ENCODE measurements around the gene VAV2. TPM values are rescaled to one million over a fixed set of nuclear protein-coding genes. Genes with fewer than 3 reads are reported as not detected.

The VAV2 gene
- total and polyA plus RNA-seq, 4 donors: 13.0 to 28.2 (median 16.3) TPM

- no peak for TF ChIP-seq CTCF (IDR thresholded peaks at IDR 0.05; ENCODE audit: control extremely low read depth, extremely low read depth)
- DNase-seq (no peak), ATAC-seq (ENCODE audit: insufficient read depth, low FRiP score) (no peak)
- no peaks in the 10 kb centered on the region for H3K27me3 ChIP-seq (ENCODE audit: control insufficient read depth in 3 of 3, insufficient read depth in 3 of 3, low read length in 2 of 3)
- H3K9me3 ChIP-seq (ENCODE audit: control insufficient read depth in 4 of 4, insufficient read depth in 3 of 4, low read length in 3 of 4): peaks cover 0 to 9% (median 0%) of the 10 kb centered on the region in 4 donors
- no peak overlapping the region for H3K9ac ChIP-seq (ENCODE audit: insufficient read depth in 1 of 2, low read length in 2 of 2)
- H3K36me3 ChIP-seq (ENCODE audit: control insufficient read depth in 4 of 4, insufficient read depth in 4 of 4, low read length in 4 of 4): no peaks in the 10 kb centered on the region
- peaks cover 0 to 22% (median 13%) of the 10 kb centered on the region in 5 donors for H3K4me1 ChIP-seq (ENCODE audit: control insufficient read depth in 5 of 5, insufficient read depth in 5 of 5, low read length in 5 of 5)
- 94 to 96% methylated on average over 17 of the region's 17 CpGs for WGBS, 2 donors
- H3K27ac ChIP-seq (ENCODE audit: low read depth in 1 of 2, low read length in 1 of 2): no peak overlapping the region
- no peak overlapping the region for H3K4me3 ChIP-seq
Measured at GRCh38 chr9:133866946-133867345, 125.2 kb downstream of the VAV2 start.

GRCh38 chr9:133864011-133864410 lies 128.1 kb downstream of the VAV2 start:
- ATAC-seq (ENCODE audit: insufficient read depth, low FRiP score): no peak
- H3K9me3 ChIP-seq (ENCODE audit: control insufficient read depth in 4 of 4, insufficient read depth in 3 of 4, low read length in 3 of 4): peaks cover 0 to 9% (median 0%) of the 10 kb centered on the region in 4 donors
- peak overlapping the region in 1 of 2 donors; percentile 43 for H3K27ac ChIP-seq (ENCODE audit: low read depth in 1 of 2, low read length in 1 of 2)
- peak in 1 of 3 donors; percentile 26 for DNase-seq
- H3K4me3 ChIP-seq: no peak overlapping the region
- TF ChIP-seq CTCF (IDR thresholded peaks at IDR 0.05; ENCODE audit: control extremely low read depth, extremely low read depth): no peak
- H3K9ac ChIP-seq (ENCODE audit: insufficient read depth in 1 of 2, low read length in 2 of 2): no peak overlapping the region
- H3K36me3 ChIP-seq (ENCODE audit: control insufficient read depth in 4 of 4, insufficient read depth in 4 of 4, low read length in 4 of 4): peaks cover 0 to 10% (median 0%) of the 10 kb centered on the region in 4 donors
- H3K4me1 ChIP-seq (ENCODE audit: control insufficient read depth in 5 of 5, insufficient read depth in 5 of 5, low read length in 5 of 5): peaks cover 0 to 16% (median 13%) of the 10 kb centered on the region in 5 donors
- H3K27me3 ChIP-seq (ENCODE audit: control insufficient read depth in 3 of 3, insufficient read depth in 3 of 3, low read length in 2 of 3): no peaks in the 10 kb centered on the region
- WGBS, 2 donors: 72 to 88% methylated on average over 16 of the region's 16 CpGs

DNA sequence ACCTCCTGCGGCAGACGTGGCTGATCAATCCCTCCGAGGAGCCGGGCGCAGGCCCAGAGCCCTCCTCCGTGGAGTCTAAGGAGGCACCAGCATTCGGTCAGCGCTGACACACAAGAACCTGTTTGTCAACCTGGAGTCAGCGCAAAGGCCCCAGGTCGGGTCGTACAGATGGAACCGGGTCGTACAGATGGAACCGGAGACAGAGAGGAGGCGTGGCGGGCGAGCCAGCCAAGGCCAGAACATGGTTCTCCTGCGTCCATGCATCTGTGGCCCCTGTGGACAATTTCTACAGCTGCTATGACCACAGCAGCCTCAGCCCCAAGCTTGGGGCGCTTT lies 128.9 kb downstream of the VAV2 start:
- H3K4me1 ChIP-seq (ENCODE audit: control insufficient read depth in 5 of 5, insufficient read depth in 5 of 5, low read length in 5 of 5): peaks cover 0 to 16% (median 13%) of the 10 kb centered on the region in 5 donors
- H3K4me3 ChIP-seq: no peak overlapping the region
- no peak overlapping the region for H3K9ac ChIP-seq (ENCODE audit: insufficient read depth in 1 of 2, low read length in 2 of 2)
- H3K27ac ChIP-seq (ENCODE audit: low read depth in 1 of 2, low read length in 1 of 2): peak overlapping the region in 1 of 2 donors; percentile 73
- no peaks in the 10 kb centered on the region for H3K27me3 ChIP-seq (ENCODE audit: control insufficient read depth in 3 of 3, insufficient read depth in 3 of 3, low read length in 2 of 3)
- WGBS, 2 donors: 80 to 94% methylated on average over 19 of the region's 19 CpGs
- H3K36me3 ChIP-seq (ENCODE audit: control insufficient read depth in 4 of 4, insufficient read depth in 4 of 4, low read length in 4 of 4): peaks cover 0 to 10% (median 0%) of the 10 kb centered on the region in 4 donors
- DNase-seq (no peak), ATAC-seq (ENCODE audit: insufficient read depth, low FRiP score) (no peak)
- peaks cover 0 to 9% (median 0%) of the 10 kb centered on the region in 4 donors for H3K9me3 ChIP-seq (ENCODE audit: control insufficient read depth in 4 of 4, insufficient read depth in 3 of 4, low read length in 3 of 4)
- no peak for TF ChIP-seq CTCF (IDR thresholded peaks at IDR 0.05; ENCODE audit: control extremely low read depth, extremely low read depth)
